NCI-H128 (cell line): ENCODE results near the gene KLHL20.

ENCODE experiments used
- DNase-seq: peaks from one replicate; lab custom pipeline; 2025; ENCODE audit not compliant: unreplicated experiment; lab: John Stamatoyannopoulos, UW

Gene KLHL20

GRCh38 chr1:173827611-173828010 lies 112.8 kb downstream of the KLHL20 start:
- no peak for DNase-seq

DNA sequence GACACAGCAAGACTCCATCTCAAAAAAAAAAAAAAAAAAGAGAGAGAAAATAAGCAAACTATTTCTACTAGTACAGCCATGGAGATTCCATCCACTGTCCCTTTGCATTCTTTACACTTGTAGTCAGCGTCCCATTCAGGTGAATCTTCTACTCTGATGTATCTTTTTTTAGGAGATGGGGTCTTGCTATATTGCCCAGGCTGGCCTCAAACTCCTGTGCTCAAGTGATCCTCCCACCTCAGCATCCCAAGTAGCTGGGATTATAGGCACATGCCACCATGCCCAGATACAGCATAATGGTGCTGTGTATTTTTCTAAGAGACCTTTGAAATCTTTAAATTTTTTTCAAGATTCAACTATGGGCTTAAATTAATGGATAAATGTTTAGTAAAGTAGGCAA lies 118.0 kb downstream of the KLHL20 start:
- no peak for DNase-seq
